ENCODE data around the gene ST3GAL2. TPM values are rescaled to one million over a fixed set of nuclear protein-coding genes. Genes with fewer than 3 reads are reported as not detected.

Gene ST3GAL2
- polyA plus RNA-seq, 2 of the 4 experiments (the other 2 are of a cell fraction) = 11.1 to 16.3 TPM

DNA sequence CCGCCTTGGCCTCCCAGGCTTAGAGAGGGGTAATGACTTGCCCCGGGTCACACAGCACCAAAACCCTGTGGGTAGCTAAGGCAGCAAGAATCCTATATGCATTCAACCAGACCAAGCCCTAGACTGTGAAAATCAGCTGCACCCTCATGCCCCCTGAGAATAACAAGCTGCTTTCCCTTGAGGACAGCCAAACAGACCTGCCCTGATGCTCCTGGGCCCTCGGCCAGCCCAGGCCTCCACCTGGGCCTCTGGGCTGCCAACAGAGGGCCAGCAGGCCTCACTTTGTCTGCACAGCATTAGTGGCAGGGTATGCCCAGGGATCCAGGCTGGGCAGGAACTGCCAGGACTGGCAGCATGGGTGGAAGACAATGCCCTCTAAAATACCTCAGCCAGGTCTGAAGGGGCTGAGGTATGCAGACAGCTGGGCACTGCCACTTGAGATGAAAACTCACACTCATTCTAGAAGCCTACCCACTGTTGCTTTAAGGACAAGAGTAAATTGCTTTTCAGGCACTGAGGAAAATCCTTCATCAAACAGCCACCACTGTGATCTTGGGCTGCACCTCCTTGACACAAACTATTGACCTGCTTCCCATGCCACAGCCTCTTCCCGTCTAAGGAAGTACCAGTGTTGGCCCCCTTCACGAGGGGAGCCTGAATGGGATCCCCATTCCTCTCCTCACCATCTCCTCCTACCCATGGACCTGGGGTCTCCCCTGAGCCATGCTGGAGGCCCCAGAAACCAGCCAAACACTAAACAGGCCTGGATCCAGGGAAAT is 8.8 kb downstream of the ST3GAL2 start:
- ChIA-PET CTCF (interaction anchor here (1.4 kb wide), 1 partner anchor 35 kb away, joined by 4 read pairs; no protein-coding TSS in a partner anchor), POLR2A (interaction anchor here (1.5 kb wide), 1 partner anchor 49 kb away, joined by 4 read pairs; no protein-coding TSS in a partner anchor)
- TF ChIP-seq, protein P1, sequence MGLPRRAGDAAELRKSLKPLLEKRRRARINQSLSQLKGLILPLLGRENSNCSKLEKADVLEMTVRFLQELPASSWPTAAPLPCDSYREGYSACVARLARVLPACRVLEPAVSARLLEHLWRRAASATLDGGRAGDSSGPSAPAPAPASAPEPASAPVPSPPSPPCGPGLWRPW (IDR thresholded peaks at IDR 0.05) = no peak
- TF ChIP-seq POLR2AphosphoS2 (conservative IDR thresholded peaks at IDR 0.05; ENCODE audit: low read length) = no peak
- TF ChIP-seq KDM1A (IDR thresholded peaks at IDR 0.05; ENCODE audit: low read depth) = no peak
- TF ChIP-seq, protein P2, sequence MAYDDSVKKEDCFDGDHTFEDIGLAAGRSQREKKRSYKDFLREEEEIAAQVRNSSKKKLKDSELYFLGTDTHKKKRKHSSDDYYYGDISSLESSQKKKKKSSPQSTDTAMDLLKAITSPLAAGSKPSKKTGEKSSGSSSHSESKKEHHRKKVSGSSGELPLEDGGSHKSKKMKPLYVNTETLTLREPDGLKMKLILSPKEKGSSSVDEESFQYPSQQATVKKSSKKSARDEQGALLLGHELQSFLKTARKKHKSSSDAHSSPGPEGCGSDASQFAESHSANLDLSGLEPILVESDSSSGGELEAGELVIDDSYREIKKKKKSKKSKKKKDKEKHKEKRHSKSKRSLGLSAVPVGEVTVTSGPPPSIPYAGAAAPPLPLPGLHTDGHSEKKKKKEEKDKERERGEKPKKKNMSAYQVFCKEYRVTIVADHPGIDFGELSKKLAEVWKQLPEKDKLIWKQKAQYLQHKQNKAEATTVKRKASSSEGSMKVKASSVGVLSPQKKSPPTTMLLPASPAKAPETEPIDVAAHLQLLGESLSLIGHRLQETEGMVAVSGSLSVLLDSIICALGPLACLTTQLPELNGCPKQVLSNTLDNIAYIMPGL (CRISPR knock-in tag; IDR thresholded peaks at IDR 0.05; ENCODE audit: borderline replicate concordance) = no peak
- TF ChIP-seq, protein P3, sequence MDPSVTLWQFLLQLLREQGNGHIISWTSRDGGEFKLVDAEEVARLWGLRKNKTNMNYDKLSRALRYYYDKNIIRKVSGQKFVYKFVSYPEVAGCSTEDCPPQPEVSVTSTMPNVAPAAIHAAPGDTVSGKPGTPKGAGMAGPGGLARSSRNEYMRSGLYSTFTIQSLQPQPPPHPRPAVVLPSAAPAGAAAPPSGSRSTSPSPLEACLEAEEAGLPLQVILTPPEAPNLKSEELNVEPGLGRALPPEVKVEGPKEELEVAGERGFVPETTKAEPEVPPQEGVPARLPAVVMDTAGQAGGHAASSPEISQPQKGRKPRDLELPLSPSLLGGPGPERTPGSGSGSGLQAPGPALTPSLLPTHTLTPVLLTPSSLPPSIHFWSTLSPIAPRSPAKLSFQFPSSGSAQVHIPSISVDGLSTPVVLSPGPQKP (IDR thresholded peaks at IDR 0.05; ENCODE audit: low read depth, low read length) = no peak
- no peak for TF ChIP-seq CEBPB (IDR thresholded peaks at IDR 0.05)
- TF ChIP-seq ZSCAN20 (CRISPR knock-in tag; IDR thresholded peaks at IDR 0.05) = no peak
- no peak for TF ChIP-seq RCOR1 (IDR thresholded peaks at IDR 0.05; ENCODE audit: low read depth, low read length)
- no peak for TF ChIP-seq NR3C1 (IDR thresholded peaks at IDR 0.05)
- TF ChIP-seq, protein P4, sequence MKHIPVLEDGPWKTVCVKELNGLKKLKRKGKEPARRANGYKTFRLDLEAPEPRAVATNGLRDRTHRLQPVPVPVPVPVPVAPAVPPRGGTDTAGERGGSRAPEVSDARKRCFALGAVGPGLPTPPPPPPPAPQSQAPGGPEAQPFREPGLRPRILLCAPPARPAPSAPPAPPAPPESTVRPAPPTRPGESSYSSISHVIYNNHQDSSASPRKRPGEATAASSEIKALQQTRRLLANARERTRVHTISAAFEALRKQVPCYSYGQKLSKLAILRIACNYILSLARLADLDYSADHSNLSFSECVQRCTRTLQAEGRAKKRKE (CRISPR knock-in tag; IDR thresholded peaks at IDR 0.05; ENCODE audit: low read depth) = no peak
- TF ChIP-seq RNF2 (IDR thresholded peaks at IDR 0.05; ENCODE audit: borderline replicate concordance, low read depth) = no peak
- no peak for TF ChIP-seq ZFP36 (IDR thresholded peaks at IDR 0.05; ENCODE audit: borderline replicate concordance, partially characterized antibody)
- TF ChIP-seq CHD4 (IDR thresholded peaks at IDR 0.05; ENCODE audit: borderline replicate concordance) = no peak
- TF ChIP-seq FOSB (CRISPR knock-in tag; IDR thresholded peaks at IDR 0.05) = no peak
- no peak for TF ChIP-seq HEYL (CRISPR knock-in tag; IDR thresholded peaks at IDR 0.05)
- TF ChIP-seq, protein P5, sequence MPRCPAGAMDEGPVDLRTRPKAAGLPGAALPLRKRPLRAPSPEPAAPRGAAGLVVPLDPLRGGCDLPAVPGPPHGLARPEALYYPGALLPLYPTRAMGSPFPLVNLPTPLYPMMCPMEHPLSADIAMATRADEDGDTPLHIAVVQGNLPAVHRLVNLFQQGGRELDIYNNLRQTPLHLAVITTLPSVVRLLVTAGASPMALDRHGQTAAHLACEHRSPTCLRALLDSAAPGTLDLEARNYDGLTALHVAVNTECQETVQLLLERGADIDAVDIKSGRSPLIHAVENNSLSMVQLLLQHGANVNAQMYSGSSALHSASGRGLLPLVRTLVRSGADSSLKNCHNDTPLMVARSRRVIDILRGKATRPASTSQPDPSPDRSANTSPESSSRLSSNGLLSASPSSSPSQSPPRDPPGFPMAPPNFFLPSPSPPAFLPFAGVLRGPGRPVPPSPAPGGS (IDR thresholded peaks at IDR 0.05) = no peak
- no peak for TF ChIP-seq HOXB5 (CRISPR knock-in tag; IDR thresholded peaks at IDR 0.05)
- TF ChIP-seq, protein P6, sequence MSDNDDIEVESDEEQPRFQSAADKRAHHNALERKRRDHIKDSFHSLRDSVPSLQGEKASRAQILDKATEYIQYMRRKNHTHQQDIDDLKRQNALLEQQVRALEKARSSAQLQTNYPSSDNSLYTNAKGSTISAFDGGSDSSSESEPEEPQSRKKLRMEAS (IDR thresholded peaks at IDR 0.05) = no peak
- no peaks in the 10 kb centered on the region for H3K9me3 ChIP-seq
- peak overlapping the region; percentile 81 for H3K4me2 ChIP-seq
- ATAC-seq = no peak
- no peak overlapping the region for H3K4me3 ChIP-seq
- peak overlapping the region; percentile 93 to 95 for H3K27ac ChIP-seq
- H3K4me1 ChIP-seq = peaks cover 76% of the 10 kb centered on the region
- no peak for FAIRE-seq
- DNase-seq (ENCODE audit: low read depth in 1 of 2, low spot score in 1 of 2) = no peak
- 80% methylated on average over 4 of the region's 5 CpGs for WGBS (ENCODE audit: missing lambda C conversion rate)
